GM12872 (cell line): ENCODE data around the gene P4HA1.

Experiments
- CTCF ChIP-seq: IDR thresholded peaks from 3 replicates; pipeline ENCODE4 v1.5.1; 2011; ENCODE audit warnings: low read depth, mild to moderate bottlenecking, low read length, moderate library complexity; ENCODE audit not compliant: insufficient read depth

The P4HA1 gene

GRCh38 chr10:73092830-73093229 lies 3.8 kb downstream of the P4HA1 start:
- no peak for TF ChIP-seq CTCF

GRCh38 chr10:73088304-73088703 lies 8.4 kb downstream of the P4HA1 start:
- no peak for TF ChIP-seq CTCF

- TF ChIP-seq CTCF = no peak
These were observed 9.8 kb downstream of the P4HA1 start for GRCh38 chr10:73086816-73087215.

GRCh38 chr10:73084209-73084608 lies 12.5 kb downstream of the P4HA1 start:
- TF ChIP-seq CTCF = no peak

GRCh38 chr10:73083221-73083620 lies 13.4 kb downstream of the P4HA1 start:
- TF ChIP-seq CTCF = no peak

GRCh38 chr10:73079779-73080541 lies 16.7 kb downstream of the P4HA1 start:
- TF ChIP-seq CTCF = no peak

- TF ChIP-seq CTCF = no peak
These were observed 20.1 kb downstream of the P4HA1 start for GRCh38 chr10:73076360-73077183.
